ENCODE data around the gene PEAK3. TPM values are rescaled to one million over a fixed set of nuclear protein-coding genes. Genes with fewer than 3 reads are reported as not detected.

The PEAK3 gene
- total and polyA plus RNA-seq, 9 of the 15 experiments (the other 6 are each of a cell fraction or from before 2014, with no cell fraction given) = 0.07 to 0.40 TPM; not detected in 7

- TF ChIP-seq, protein P1, sequence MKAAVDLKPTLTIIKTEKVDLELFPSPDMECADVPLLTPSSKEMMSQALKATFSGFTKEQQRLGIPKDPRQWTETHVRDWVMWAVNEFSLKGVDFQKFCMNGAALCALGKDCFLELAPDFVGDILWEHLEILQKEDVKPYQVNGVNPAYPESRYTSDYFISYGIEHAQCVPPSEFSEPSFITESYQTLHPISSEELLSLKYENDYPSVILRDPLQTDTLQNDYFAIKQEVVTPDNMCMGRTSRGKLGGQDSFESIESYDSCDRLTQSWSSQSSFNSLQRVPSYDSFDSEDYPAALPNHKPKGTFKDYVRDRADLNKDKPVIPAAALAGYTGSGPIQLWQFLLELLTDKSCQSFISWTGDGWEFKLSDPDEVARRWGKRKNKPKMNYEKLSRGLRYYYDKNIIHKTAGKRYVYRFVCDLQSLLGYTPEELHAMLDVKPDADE (conservative IDR thresholded peaks at IDR 0.05; ENCODE audit: control insufficient read depth, low read depth, low read length) = no peak; the same call in 1 of the 2 replicates
- TF ChIP-seq, protein P2, sequence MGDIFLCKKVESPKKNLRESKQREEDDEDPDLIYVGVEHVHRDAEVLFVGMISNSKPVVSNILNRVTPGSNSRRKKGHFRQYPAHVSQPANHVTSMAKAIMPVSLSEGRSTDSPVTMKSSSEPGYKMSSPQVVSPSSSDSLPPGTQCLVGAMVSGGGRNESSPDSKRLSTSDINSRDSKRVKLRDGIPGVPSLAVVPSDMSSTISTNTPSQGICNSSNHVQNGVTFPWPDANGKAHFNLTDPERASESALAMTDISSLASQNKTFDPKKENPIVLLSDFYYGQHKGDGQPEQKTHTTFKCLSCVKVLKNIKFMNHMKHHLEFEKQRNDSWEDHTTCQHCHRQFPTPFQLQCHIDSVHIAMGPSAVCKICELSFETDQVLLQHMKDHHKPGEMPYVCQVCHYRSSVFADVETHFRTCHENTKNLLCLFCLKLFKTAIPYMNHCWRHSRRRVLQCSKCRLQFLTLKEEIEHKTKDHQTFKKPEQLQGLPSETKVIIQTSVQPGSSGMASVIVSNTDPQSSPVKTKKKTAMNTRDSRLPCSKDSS (IDR thresholded peaks at IDR 0.05; ENCODE audit: low read depth, partially characterized antibody) = no peak
- TF ChIP-seq JUN (IDR thresholded peaks at IDR 0.05; ENCODE audit: borderline replicate concordance, low read depth, low read length) (no peak), JUN (CRISPR knock-in tag; IDR thresholded peaks at IDR 0.05; ENCODE audit: borderline replicate concordance) (no peak), ZNF24 (IDR thresholded peaks at IDR 0.05) (0 out of 2 replicates have a peak, but pooled peaks have one; percentile 24), ARHGAP35 (IDR thresholded peaks at IDR 0.05; ENCODE audit: partially characterized antibody) (peak; percentile 46), MCM5 (IDR thresholded peaks at IDR 0.05; ENCODE audit: low read depth) (no peak), NUFIP1 (IDR thresholded peaks at IDR 0.05; ENCODE audit: partially characterized antibody) (no peak), BCOR (IDR thresholded peaks at IDR 0.05) (peak; percentile 46; the same call in 1 of the 2 replicates), ADNP (tag; IDR thresholded peaks at IDR 0.05) (no peak), CHD1 (IDR thresholded peaks at IDR 0.05; ENCODE audit: low read length) (peak; percentile 98), ARID2 (IDR thresholded peaks at IDR 0.05) (no peak), RBBP5 (IDR thresholded peaks at IDR 0.05; ENCODE audit: borderline replicate concordance, insufficient read depth, low read length, poor library complexity, severe bottlenecking) (peak; percentile 87), POLR3G (IDR thresholded peaks at IDR 0.05; ENCODE audit: extremely low read depth, insufficient read length, insufficient replicate concordance) (no peak), ZNF75A (CRISPR knock-in tag; IDR thresholded peaks at IDR 0.05) (no peak), ZNF316 (IDR thresholded peaks at IDR 0.05) (no peak), RNF219 (CRISPR knock-in tag; IDR thresholded peaks at IDR 0.05) (no peak), NRF1 (conservative IDR thresholded peaks at IDR 0.05 in 1 of 2, IDR thresholded peaks at IDR 0.05 in 1 of 2) (peak; percentile 86 to 88), NR2F6 (CRISPR knock-in tag; IDR thresholded peaks at IDR 0.05) (no peak), ZNF133 (CRISPR knock-in tag; IDR thresholded peaks at IDR 0.05) (no peak), PTTG1 (tag; IDR thresholded peaks at IDR 0.05; ENCODE audit: low read depth) (no peak)
- TF ChIP-seq, protein P3, sequence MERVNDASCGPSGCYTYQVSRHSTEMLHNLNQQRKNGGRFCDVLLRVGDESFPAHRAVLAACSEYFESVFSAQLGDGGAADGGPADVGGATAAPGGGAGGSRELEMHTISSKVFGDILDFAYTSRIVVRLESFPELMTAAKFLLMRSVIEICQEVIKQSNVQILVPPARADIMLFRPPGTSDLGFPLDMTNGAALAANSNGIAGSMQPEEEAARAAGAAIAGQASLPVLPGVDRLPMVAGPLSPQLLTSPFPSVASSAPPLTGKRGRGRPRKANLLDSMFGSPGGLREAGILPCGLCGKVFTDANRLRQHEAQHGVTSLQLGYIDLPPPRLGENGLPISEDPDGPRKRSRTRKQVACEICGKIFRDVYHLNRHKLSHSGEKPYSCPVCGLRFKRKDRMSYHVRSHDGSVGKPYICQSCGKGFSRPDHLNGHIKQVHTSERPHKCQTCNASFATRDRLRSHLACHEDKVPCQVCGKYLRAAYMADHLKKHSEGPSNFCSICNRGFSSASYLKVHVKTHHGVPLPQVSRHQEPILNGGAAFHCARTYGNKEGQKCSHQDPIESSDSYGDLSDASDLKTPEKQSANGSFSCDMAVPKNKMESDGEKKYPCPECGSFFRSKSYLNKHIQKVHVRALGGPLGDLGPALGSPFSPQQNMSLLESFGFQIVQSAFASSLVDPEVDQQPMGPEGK (CRISPR knock-in tag; IDR thresholded peaks at IDR 0.05; ENCODE audit: borderline replicate concordance) = no peak
Observed at GRCh38 chr19:2269244-2270156, 12.5 kb downstream of the PEAK3 start (continued).
